ENCODE results near the gene KIF13A.

KIF13A gene

GRCh38 chr6:17987447-17987696 is at the start of gene KIF13A:
TSS of gene KIF13A (minus strand) at chr6:17987635. CDS start at chr6:17987463, 172 bp downstream.
- H3K27me3 ChIP-seq, result peaks cover 0 to 27% (median 21%) of the 10 kb centered on the region in 11 experiments; a peak in 15 of 22 replicates
- peak within 1 kb of the TSS; percentile 84 to 98 (median 94) for H3K4me2 ChIP-seq
- H3K9ac ChIP-seq, result peak within 1 kb of the TSS; percentile 86 to 95 (median 91)
- no peaks in the 10 kb centered on the region for H3K9me3 ChIP-seq (replicated peaks in 1 of 11)
- peaks cover 23 to 73% (median 63%) of the 10 kb centered on the region in 10 experiments for H3K4me1 ChIP-seq
- TF ChIP-seq Cebpa-rat (IDR thresholded peaks at IDR 0.05), result no peak
- H3K36me3 ChIP-seq, result peaks cover 0 to 15% (median 6%) of the 10 kb centered on the region in 11 experiments; a peak in 9 of 22 replicates
- peak within 1 kb of the TSS; percentile 80 to 95 (median 91) for H3K27ac ChIP-seq
- peak within 1 kb of the TSS; percentile 77 to 90 (median 85) for H3K4me3 ChIP-seq
- peaks cover 5 to 39% (median 30%) of the 10 kb centered on the region in 11 experiments; a peak in 19 of 22 replicates for H4K20me1 ChIP-seq

- H3K4me3 ChIP-seq, result no peak overlapping the region
- no peaks in the 10 kb centered on the region for H3K4me1 ChIP-seq
- no peak overlapping the region for H3K9ac ChIP-seq
- no peaks in the 10 kb centered on the region for H3K27me3 ChIP-seq
- no peak overlapping the region for H3K27ac ChIP-seq
- no peak for TF ChIP-seq Cebpa-rat (IDR thresholded peaks at IDR 0.05)
- H4K20me1 ChIP-seq, result no peaks in the 10 kb centered on the region
- H3K4me2 ChIP-seq, result no peak overlapping the region
- H3K9me3 ChIP-seq (replicated peaks in 1 of 11), result no peaks in the 10 kb centered on the region
- H3K36me3 ChIP-seq, result no peaks in the 10 kb centered on the region
Measured at GRCh38 chr6:18036781-18037180, 49.3 kb upstream of the KIF13A start.

GRCh38 chr6:18035330-18035854 is 48.0 kb upstream of the KIF13A start:
- Histone ChIP-seq H3K9me3 (replicated peaks in 1 of 11) (no peaks in the 10 kb centered on the region), H3K27me3 (no peaks in the 10 kb centered on the region), H3K27ac (no peak overlapping the region), H3K4me1 (no peaks in the 10 kb centered on the region), H3K9ac (no peak overlapping the region), H3K4me2 (no peak overlapping the region), H3K4me3 (no peak overlapping the region), H4K20me1 (no peaks in the 10 kb centered on the region), H3K36me3 (no peaks in the 10 kb centered on the region)
- TF ChIP-seq Cebpa-rat (IDR thresholded peaks at IDR 0.05), result no peak

- H3K4me1 ChIP-seq, result no peaks in the 10 kb centered on the region
- no peaks in the 10 kb centered on the region for H4K20me1 ChIP-seq
- H3K4me2 ChIP-seq, result no peak overlapping the region
- no peak for TF ChIP-seq Cebpa-rat (IDR thresholded peaks at IDR 0.05)
- H3K27me3 ChIP-seq, result no peaks in the 10 kb centered on the region
- H3K9me3 ChIP-seq (replicated peaks in 1 of 11), result no peaks in the 10 kb centered on the region
- H3K9ac ChIP-seq, result no peak overlapping the region
- H3K4me3 ChIP-seq, result no peak overlapping the region
- no peak overlapping the region for H3K27ac ChIP-seq
- no peaks in the 10 kb centered on the region for H3K36me3 ChIP-seq
Measured at GRCh38 chr6:18034798-18035202, 47.4 kb upstream of the KIF13A start.

- TF ChIP-seq Cebpa-rat (IDR thresholded peaks at IDR 0.05), result no peak
- H3K4me3 ChIP-seq, result no peak overlapping the region
- no peaks in the 10 kb centered on the region for H3K36me3 ChIP-seq
- H3K27me3 ChIP-seq, result no peaks in the 10 kb centered on the region
- no peaks in the 10 kb centered on the region for H3K9me3 ChIP-seq (replicated peaks in 1 of 11)
- no peak overlapping the region for H3K27ac ChIP-seq
- no peak overlapping the region for H3K4me2 ChIP-seq
- no peaks in the 10 kb centered on the region for H3K4me1 ChIP-seq
- H3K9ac ChIP-seq, result no peak overlapping the region
- H4K20me1 ChIP-seq, result no peaks in the 10 kb centered on the region
Measured at GRCh38 chr6:18031680-18032256, 44.3 kb upstream of the KIF13A start.

GRCh38 chr6:18031189-18031588 is 43.8 kb upstream of the KIF13A start:
- H3K9ac ChIP-seq, result no peak overlapping the region
- H3K4me2 ChIP-seq, result no peak overlapping the region
- H4K20me1 ChIP-seq, result no peaks in the 10 kb centered on the region
- H3K9me3 ChIP-seq (replicated peaks in 1 of 11), result no peaks in the 10 kb centered on the region
- no peaks in the 10 kb centered on the region for H3K27me3 ChIP-seq
- no peak overlapping the region for H3K27ac ChIP-seq
- no peak for TF ChIP-seq Cebpa-rat (IDR thresholded peaks at IDR 0.05)
- H3K36me3 ChIP-seq, result no peaks in the 10 kb centered on the region
- H3K4me1 ChIP-seq, result no peaks in the 10 kb centered on the region
- no peak overlapping the region for H3K4me3 ChIP-seq

- H3K27ac ChIP-seq, result no peak overlapping the region
- H4K20me1 ChIP-seq, result no peaks in the 10 kb centered on the region
- no peaks in the 10 kb centered on the region for H3K4me1 ChIP-seq
- H3K4me3 ChIP-seq, result no peak overlapping the region
- no peak overlapping the region for H3K4me2 ChIP-seq
- no peak overlapping the region for H3K9ac ChIP-seq
- H3K27me3 ChIP-seq, result no peaks in the 10 kb centered on the region
- no peaks in the 10 kb centered on the region for H3K36me3 ChIP-seq
- no peaks in the 10 kb centered on the region for H3K9me3 ChIP-seq (replicated peaks in 1 of 11)
- TF ChIP-seq Cebpa-rat (IDR thresholded peaks at IDR 0.05), result no peak
Measured at GRCh38 chr6:18028332-18028731, 40.9 kb upstream of the KIF13A start.

GRCh38 chr6:18025596-18025995 is 38.2 kb upstream of the KIF13A start:
- H3K4me1 ChIP-seq, result no peaks in the 10 kb centered on the region
- H3K4me2 ChIP-seq, result no peak overlapping the region
- H3K4me3 ChIP-seq, result no peak overlapping the region
- peaks cover 0 to 10% (median 2%) of the 10 kb centered on the region in 11 experiments; a peak in 13 of 22 replicates for H3K9me3 ChIP-seq (replicated peaks in 1 of 11)
- H3K9ac ChIP-seq, result no peak overlapping the region
- TF ChIP-seq Cebpa-rat (IDR thresholded peaks at IDR 0.05), result no peak
- no peaks in the 10 kb centered on the region for H3K27me3 ChIP-seq
- no peak overlapping the region for H3K27ac ChIP-seq
- no peaks in the 10 kb centered on the region for H3K36me3 ChIP-seq
- H4K20me1 ChIP-seq, result no peaks in the 10 kb centered on the region

GRCh38 chr6:18024876-18025275 is 37.4 kb upstream of the KIF13A start:
- no peak for TF ChIP-seq Cebpa-rat (IDR thresholded peaks at IDR 0.05)
- Histone ChIP-seq H3K27ac (no peak overlapping the region), H3K9ac (no peak overlapping the region), H3K9me3 (replicated peaks in 1 of 11) (peaks cover 7 to 18% (median 9%) of the 10 kb centered on the region in 11 experiments), H3K4me3 (no peak overlapping the region), H3K4me1 (no peaks in the 10 kb centered on the region), H4K20me1 (no peaks in the 10 kb centered on the region), H3K27me3 (no peaks in the 10 kb centered on the region), H3K4me2 (no peak overlapping the region), H3K36me3 (0 out of 22 replicates have a peak, but pooled peaks cover 0 to 3% (median 0%) of the 10 kb centered on the region in 11 experiments)

GRCh38 chr6:18023891-18024290 is 36.5 kb upstream of the KIF13A start:
- no peak for TF ChIP-seq Cebpa-rat (IDR thresholded peaks at IDR 0.05)
- 0 out of 22 replicates have a peak, but pooled peaks cover 0 to 6% (median 0%) of the 10 kb centered on the region in 11 experiments for H3K36me3 ChIP-seq
- H3K4me3 ChIP-seq, result no peak overlapping the region
- no peak overlapping the region for H3K4me2 ChIP-seq
- H3K9ac ChIP-seq, result no peak overlapping the region
- H3K27me3 ChIP-seq, result no peaks in the 10 kb centered on the region
- H4K20me1 ChIP-seq, result no peaks in the 10 kb centered on the region
- H3K4me1 ChIP-seq, result no peaks in the 10 kb centered on the region
- H3K27ac ChIP-seq, result no peak overlapping the region
- peaks cover 15 to 27% (median 18%) of the 10 kb centered on the region in 11 experiments for H3K9me3 ChIP-seq (replicated peaks in 1 of 11)
